ENCODE data around the gene TLE4.

DNA sequence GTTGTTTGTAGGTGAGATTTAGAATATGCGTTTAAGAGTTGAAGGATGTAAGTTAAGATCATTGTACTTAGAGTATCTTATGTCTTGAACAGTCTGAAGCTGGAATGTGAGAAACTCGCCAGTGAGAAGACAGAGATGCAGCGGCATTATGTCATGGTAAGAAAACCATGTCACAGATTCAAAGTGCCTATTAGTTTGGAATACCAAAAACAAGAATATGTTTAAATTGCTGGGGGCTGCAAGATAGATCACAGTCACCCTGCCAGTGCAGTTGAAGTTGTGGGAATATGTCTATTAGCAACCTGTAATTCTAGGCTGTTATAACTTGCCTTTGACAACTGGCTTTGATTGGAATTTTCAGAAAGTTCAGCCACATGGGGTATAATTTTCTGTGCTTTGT lies 3.0 kb downstream of the TLE4 start:
- TF ChIP-seq, protein P1, sequence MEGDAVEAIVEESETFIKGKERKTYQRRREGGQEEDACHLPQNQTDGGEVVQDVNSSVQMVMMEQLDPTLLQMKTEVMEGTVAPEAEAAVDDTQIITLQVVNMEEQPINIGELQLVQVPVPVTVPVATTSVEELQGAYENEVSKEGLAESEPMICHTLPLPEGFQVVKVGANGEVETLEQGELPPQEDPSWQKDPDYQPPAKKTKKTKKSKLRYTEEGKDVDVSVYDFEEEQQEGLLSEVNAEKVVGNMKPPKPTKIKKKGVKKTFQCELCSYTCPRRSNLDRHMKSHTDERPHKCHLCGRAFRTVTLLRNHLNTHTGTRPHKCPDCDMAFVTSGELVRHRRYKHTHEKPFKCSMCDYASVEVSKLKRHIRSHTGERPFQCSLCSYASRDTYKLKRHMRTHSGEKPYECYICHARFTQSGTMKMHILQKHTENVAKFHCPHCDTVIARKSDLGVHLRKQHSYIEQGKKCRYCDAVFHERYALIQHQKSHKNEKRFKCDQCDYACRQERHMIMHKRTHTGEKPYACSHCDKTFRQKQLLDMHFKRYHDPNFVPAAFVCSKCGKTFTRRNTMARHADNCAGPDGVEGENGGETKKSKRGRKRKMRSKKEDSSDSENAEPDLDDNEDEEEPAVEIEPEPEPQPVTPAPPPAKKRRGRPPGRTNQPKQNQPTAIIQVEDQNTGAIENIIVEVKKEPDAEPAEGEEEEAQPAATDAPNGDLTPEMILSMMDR (conservative IDR thresholded peaks at IDR 0.05 in 1 of 2, IDR thresholded peaks at IDR 0.05 in 1 of 2; ENCODE audit: extremely low read depth in 1 of 2, insufficient read depth in 1 of 2, low read depth in 1 of 2, low read length in 2 of 2) = no peak
- TF ChIP-seq EZH2 (IDR thresholded peaks at IDR 0.05; ENCODE audit: borderline replicate concordance, low read length) = no peak
